Mesodermal cell (in vitro differentiated cells): ENCODE results near the gene ZNF646.

Experiments used
- H3K27ac ChIP-seq: 2 replicates; pipeline ENCODE4 v1.7.0; 2013; ENCODE audit warnings: mild to moderate bottlenecking, low read depth, low read length, moderate library complexity; ENCODE audit not compliant: severe bottlenecking
- H3K36me3 ChIP-seq: 2 replicates; pipeline ENCODE4 v1.7.1; 2013; ENCODE audit warnings: mild to moderate bottlenecking, low read length, moderate library complexity; ENCODE audit not compliant: control insufficient read depth, insufficient read depth
- H3K4me1 ChIP-seq: one replicate; pipeline ENCODE4 v1.7.1; 2013; ENCODE audit warnings: mild to moderate bottlenecking, low read length; ENCODE audit not compliant: insufficient read depth, control insufficient read depth, poor library complexity, severe bottlenecking
- H3K4me3 ChIP-seq: 2 replicates; pipeline ENCODE4 v1.7.0; 2013; ENCODE audit warnings: low read length, control low read depth, mild to moderate bottlenecking; ENCODE audit not compliant: insufficient read depth, poor library complexity, severe bottlenecking; ENCODE audit errors: extremely low read depth
- H3K9me3 ChIP-seq: 2 replicates; pipeline ENCODE4 v1.7.1; 2013; ENCODE audit warnings: mild to moderate bottlenecking, low read length, moderate library complexity; ENCODE audit not compliant: control insufficient read depth
- WGBS, 2 experiments: methylation state at CpG; one replicate each; pipeline ENCODE4 v1.1.5; 2013; ENCODE audit warnings: missing lambda C conversion rate in 2 of 2; ENCODE audit not compliant: insufficient coverage in 2 of 2; 5-methylcytosine and 5-hydroxymethylcytosine counted together

ZNF646 gene

DNA sequence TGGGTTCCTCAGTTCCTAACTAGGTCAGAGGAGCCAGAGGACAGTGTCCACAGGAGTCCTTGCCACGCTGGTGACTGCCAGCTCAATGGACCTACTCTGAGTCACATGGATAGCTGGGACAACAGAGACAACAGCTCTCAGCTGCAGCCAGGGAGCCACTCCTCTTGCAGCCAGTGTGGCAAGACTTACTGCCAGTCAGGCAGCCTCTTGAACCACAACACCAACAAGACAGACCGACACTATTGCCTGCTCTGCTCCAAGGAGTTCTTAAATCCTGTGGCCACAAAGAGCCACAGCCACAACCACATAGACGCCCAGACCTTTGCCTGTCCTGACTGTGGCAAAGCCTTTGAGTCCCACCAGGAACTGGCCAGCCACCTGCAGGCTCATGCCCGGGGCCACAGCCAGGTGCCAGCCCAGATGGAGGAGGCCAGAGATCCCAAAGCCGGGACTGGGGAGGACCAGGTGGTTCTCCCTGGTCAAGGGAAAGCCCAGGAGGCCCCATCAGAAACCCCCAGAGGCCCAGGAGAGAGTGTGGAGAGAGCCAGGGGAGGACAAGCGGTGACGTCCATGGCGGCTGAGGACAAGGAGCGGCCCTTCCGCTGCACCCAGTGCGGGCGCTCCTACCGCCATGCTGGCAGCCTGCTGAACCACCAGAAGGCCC is 6.7 kb downstream of the ZNF646 start:
- Histone ChIP-seq H3K4me3 (no peak overlapping the region), H3K4me1 (no peaks in the 10 kb centered on the region), H3K9me3 (no peaks in the 10 kb centered on the region), H3K36me3 (peaks cover 81% of the 10 kb centered on the region), H3K27ac (no peak overlapping the region)
- 95% methylated on average over 12 to 13 of the region's 13 CpGs for WGBS, 2 experiments

DNA sequence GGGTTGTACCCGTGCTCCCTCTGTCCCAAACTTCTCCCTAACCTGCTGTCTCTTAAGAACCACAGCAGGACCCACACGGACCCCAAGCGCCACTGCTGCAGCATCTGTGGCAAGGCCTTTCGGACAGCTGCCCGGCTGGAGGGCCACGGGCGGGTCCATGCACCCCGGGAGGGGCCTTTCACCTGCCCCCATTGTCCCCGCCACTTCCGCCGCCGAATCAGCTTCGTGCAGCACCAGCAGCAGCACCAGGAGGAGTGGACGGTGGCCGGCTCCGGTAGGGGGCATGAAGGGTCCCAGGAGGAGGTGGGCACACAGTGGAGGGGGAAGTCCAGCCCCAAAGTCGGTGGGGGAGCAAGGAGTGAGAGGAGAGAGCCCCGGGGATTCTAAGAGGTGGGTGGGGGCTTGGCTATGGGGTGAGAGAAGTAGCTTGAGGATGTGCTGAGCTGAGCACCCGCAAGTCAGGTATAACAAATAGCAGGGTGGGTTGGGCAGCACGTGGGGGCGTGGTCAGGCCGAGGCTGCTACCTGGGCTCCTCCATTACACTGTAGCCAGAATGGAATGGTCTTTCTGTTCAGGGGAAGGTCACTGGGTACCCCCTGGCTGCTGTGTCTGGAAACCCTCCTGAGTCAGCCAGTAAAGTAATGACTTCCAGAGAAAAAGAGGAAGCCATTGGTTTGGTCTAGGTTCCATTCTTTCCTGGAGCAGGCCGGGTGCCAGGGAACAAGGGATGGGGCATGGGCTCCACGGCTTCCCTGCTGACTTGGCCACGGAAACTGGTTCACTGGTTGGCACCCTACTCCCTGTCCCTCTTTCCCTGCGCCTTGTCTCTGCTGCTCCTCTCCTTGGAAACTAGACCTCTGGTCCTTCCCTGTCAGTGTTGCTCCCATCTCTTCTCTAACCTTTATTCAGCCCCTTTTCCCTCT is 7.5 kb downstream of the ZNF646 start:
- Histone ChIP-seq H3K9me3 (no peaks in the 10 kb centered on the region), H3K27ac (no peak overlapping the region), H3K4me3 (no peak overlapping the region), H3K36me3 (peaks cover 74% of the 10 kb centered on the region), H3K4me1 (no peaks in the 10 kb centered on the region)
- 90 to 96% methylated on average over 17 to 26 of the region's 26 CpGs for WGBS, 2 experiments

DNA sequence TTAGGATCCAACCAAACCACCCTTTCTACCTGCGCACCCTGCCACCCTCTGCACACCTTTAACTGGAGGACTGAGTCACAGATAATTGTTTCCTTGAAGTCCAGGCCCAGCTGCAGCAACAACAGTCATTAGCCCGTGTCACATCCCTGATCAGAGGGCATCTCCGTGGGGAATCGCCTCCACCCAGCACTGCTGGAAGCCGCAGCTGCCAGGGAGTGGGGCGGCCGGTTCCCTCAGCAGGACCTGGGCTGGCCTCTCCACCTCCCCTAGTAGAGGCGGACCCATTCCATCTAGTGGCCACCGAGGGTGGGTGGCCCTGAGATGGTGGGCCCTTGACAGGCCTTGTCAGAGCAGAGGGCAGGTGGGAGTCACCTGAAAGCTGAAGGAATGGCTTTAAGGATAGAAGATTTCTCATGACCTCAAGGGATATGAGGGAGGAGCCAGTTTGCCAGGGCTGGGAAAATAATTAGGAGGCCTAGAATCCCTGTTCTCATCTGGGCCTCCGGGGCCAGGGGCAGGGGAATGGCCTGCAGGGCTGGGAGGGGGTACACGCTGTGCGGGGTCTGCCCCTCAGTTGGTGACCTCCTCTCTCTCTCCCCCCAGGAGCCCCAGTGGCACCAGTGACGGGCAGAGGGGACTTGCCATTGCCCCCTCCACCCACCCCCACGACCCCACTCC is 8.3 kb downstream of the ZNF646 start:
- Histone ChIP-seq H3K9me3 (no peaks in the 10 kb centered on the region), H3K36me3 (peaks cover 73% of the 10 kb centered on the region), H3K4me1 (no peaks in the 10 kb centered on the region), H3K4me3 (no peak overlapping the region), H3K27ac (no peak overlapping the region)
- 81 to 93% methylated on average over 9 to 11 of the region's 14 CpGs for WGBS, 2 experiments

DNA sequence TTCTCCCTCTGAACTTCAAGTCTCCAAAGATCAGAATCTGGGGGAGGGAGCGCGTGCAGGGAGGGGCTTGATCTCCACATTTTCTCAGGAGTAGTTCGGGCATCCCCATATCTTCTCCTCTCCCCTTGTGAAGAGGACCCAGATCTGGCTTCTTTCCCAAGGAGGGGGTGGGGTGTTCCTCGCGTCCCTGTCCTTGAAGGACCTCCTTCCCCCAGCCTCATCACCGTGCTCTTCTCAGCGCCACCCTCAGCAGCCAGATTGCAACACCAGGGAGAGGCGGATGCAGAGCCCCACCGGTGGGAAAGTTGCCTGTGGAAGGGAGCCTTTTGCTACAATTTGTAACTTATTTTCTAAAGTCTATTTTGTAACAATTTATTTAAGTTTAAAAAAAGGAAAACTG is 8.9 kb downstream of the ZNF646 start:
- H3K4me1 ChIP-seq: no peaks in the 10 kb centered on the region
- no peak overlapping the region for H3K4me3 ChIP-seq
- H3K9me3 ChIP-seq: no peaks in the 10 kb centered on the region
- peaks cover 73% of the 10 kb centered on the region for H3K36me3 ChIP-seq
- no peak overlapping the region for H3K27ac ChIP-seq
- WGBS, 2 experiments: 80 to 100% methylated on average over 1 of the region's 9 CpGs

DNA sequence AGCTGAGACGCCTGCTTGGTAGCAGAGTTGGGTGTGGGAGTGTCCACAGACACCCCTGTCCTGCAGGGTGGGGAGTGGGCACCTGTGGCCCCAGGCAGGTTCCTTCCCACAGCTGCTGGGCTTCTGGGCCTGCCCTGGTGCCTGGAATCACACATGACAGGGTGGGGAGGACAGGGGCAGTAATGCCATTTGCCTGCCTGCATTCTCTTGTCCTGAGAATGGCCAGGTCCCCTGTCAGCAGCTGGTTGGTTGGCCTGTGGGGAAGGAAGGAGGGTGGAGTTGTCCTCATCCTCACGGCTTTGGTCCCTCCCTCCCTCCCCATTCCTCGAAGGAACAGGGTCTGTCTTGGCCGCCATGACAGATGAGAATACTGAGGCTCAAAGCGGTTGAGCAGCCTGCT is 9.3 kb downstream of the ZNF646 start:
- Histone ChIP-seq H3K9me3 (no peaks in the 10 kb centered on the region), H3K27ac (no peak overlapping the region), H3K4me3 (no peak overlapping the region), H3K4me1 (no peaks in the 10 kb centered on the region), H3K36me3 (peaks cover 73% of the 10 kb centered on the region)
- WGBS, 2 experiments: 96 to 100% methylated on average over 2 of the region's 5 CpGs

DNA sequence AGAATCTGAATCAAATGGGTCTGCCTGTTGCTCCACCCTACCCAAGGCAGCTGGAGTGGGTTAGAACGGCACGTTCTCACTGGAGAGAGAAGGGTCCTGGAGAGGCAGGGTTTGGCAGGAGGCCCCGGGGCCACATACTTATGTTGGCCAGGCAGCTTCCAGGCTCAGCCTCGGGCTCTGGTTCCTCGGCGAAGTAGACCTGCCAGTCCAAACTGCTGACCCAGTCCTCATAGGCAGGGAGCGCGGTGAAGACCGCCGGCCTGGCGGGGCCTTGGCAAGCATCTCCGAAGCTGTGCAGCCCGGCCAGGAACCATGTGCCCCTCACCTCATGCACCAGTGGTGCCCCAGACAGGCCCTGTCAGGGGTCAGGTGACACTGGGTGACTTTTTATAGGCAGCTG is 9.8 kb downstream of the ZNF646 start:
- Histone ChIP-seq H3K36me3 (peaks cover 73% of the 10 kb centered on the region), H3K27ac (no peak overlapping the region), H3K4me1 (no peaks in the 10 kb centered on the region), H3K4me3 (no peak overlapping the region), H3K9me3 (no peaks in the 10 kb centered on the region)
- WGBS, 2 experiments: 95 to 96% methylated on average over 13 of the region's 13 CpGs

DNA sequence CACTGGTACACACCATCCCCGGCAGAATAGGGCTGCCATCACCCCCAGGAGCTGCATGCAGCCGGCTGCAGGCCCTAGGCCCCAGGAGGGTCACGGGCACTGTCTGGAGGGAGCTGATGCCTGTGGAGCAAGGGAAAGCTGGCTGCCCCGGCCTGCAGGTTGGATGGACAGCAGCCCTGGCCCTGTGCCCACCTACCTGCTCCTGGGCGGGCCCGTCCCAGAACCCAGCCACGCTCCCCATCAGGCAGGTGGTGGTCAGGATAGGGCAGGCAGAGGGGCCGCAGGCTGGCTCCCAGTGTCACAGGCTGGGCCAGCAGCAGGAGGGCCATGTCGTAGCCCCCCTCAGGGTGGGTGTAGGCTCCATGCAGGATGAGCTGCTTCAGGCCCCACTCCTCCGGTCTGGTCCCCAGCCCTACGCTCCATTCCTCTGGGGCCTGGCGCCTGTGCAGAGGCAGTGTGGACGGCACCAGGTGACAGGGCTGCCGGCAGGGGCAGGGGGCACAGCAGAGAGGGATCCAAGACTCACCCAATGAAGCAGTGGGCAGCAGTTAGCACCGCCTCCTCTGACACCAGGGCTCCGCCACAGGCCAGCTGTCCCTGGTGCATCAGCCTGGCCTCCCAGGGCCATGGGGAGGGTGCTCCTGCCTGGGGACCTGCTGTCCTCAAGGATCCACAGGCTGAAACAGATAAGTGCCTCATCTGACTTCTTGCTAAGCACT is 10.5 kb downstream of the ZNF646 start:
- H3K36me3 ChIP-seq: peaks cover 71% of the 10 kb centered on the region
- H3K4me1 ChIP-seq: no peaks in the 10 kb centered on the region
- H3K9me3 ChIP-seq: no peaks in the 10 kb centered on the region
- 95 to 97% methylated on average over 7 to 15 of the region's 16 CpGs for WGBS, 2 experiments
- no peak overlapping the region for H3K27ac ChIP-seq
- no peak overlapping the region for H3K4me3 ChIP-seq

DNA sequence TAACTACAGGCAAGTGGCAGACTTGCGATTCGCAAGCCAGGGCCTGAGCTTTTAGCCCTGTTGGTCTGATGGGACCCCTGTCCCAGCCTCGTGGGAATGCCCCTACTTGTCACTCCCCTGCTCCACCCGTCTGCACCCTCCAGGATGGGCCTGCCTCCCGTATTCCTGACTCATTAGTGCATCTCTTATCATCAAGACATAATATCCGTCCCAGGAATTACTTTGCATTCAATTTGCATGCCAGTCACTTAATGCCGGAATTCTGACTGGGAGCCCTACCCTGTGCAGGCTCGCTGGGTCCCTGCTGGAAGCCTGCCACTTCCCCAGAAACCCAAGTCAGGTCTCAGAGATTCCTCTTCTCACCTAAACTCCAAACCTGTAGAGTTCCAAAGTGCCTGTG is 11.2 kb downstream of the ZNF646 start:
- WGBS, 2 experiments: 84 to 91% methylated on average over 7 to 8 of the region's 8 CpGs
- Histone ChIP-seq H3K36me3 (peaks cover 71% of the 10 kb centered on the region), H3K4me3 (no peak overlapping the region), H3K4me1 (no peaks in the 10 kb centered on the region), H3K9me3 (no peaks in the 10 kb centered on the region), H3K27ac (no peak overlapping the region)

DNA sequence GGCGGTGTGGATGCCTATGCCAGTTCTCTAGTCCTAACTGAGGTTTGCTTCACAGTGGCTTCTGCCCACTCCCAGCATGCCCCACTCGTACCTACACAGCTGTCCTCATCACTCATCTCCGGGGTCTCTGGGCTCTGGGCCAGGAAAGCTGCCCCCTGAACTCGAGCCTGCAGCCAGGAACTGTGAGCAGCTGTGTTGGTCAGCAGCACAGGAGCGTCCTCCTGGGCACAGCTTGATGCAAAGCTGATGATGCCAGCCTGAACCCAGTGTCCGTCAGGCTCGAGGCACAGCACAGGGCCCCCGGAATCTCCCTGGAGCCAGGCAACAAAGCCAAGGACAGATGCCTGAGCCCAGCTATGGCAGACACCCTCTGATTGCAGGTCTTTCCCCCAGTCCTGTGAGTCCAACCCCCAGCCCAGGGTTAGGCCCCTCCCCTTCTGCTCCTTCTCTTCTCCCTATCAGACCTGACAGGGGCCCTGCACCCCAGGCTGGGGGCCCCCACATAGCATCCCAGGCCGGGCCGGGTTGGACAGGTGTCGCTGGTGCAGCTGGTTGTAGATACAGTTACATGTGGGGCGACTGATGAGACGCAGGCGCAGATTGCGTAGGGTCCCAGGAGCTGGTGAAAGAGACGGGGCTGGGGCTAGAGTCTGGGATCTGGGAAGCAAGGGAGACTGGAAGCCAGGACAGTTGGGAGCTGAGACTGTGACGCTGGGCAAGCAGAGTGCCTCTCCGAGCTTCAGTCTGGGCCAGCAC is 11.8 kb downstream of the ZNF646 start:
- peaks cover 5% of the 10 kb centered on the region for H3K4me1 ChIP-seq
- H3K4me3 ChIP-seq: no peak overlapping the region
- no peak overlapping the region for H3K27ac ChIP-seq
- WGBS, 2 experiments: 95 to 96% methylated on average over 18 of the region's 18 CpGs
- H3K9me3 ChIP-seq: no peaks in the 10 kb centered on the region
- H3K36me3 ChIP-seq: peaks cover 71% of the 10 kb centered on the region

DNA sequence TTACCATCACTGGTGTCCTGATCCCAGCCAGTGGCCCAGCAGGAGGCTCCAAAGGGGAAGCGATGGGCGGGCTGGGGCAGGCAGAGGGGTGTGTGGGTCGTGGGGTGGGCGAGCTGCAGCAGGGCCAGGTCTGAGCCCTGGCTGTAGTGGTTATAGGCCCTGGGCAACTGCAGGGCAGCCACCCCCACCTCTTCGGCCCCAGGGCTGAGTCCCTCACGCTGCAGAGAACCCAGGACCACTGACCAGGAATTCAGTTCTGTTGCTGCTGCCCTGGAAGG is 12.3 kb downstream of the ZNF646 start:
- Histone ChIP-seq H3K4me1 (peaks cover 7% of the 10 kb centered on the region), H3K9me3 (no peaks in the 10 kb centered on the region), H3K4me3 (no peak overlapping the region), H3K36me3 (peaks cover 73% of the 10 kb centered on the region), H3K27ac (no peak overlapping the region)
- WGBS, 2 experiments: 86 to 89% methylated on average over 4 to 5 of the region's 6 CpGs
